Transverse colon (tissue), 4 donors: ENCODE data around the gene VAC14.

Experiments used
- POLR2A ChIP-seq: fragments of 450-650 bp; IDR thresholded peaks from one replicate; pipeline ENCODE4 v1.6.1; 2016; ENCODE audit warnings: antibody characterized with exemption, mild to moderate bottlenecking, moderate library complexity
- POLR2AphosphoS5 ChIP-seq, 3 donors: sonication (generic); formaldehyde crosslinking; IDR thresholded peaks; one replicate each; pipeline ENCODE4 v1.6.1; 2016; ENCODE audit warnings: antibody characterized with exemption in 3 of 3
- TF ChIP-seq, protein P1 (sequence below), 5 experiments: fragments of 200-600 bp in 3 of 5; fragments of 450-650 bp in 2 of 5; sonication (generic) in 3 of 5; IDR thresholded peaks; 1 replicate in 2 of 5; 2 replicates in 3 of 5; pipeline ENCODE4 v1.5.1; 2016 to 2017; ENCODE audit warnings: antibody characterized with exemption in 5 of 5, inconsistent platforms in 3 of 5, mild to moderate bottlenecking in 2 of 5, moderate library complexity in 1 of 5

DNA sequence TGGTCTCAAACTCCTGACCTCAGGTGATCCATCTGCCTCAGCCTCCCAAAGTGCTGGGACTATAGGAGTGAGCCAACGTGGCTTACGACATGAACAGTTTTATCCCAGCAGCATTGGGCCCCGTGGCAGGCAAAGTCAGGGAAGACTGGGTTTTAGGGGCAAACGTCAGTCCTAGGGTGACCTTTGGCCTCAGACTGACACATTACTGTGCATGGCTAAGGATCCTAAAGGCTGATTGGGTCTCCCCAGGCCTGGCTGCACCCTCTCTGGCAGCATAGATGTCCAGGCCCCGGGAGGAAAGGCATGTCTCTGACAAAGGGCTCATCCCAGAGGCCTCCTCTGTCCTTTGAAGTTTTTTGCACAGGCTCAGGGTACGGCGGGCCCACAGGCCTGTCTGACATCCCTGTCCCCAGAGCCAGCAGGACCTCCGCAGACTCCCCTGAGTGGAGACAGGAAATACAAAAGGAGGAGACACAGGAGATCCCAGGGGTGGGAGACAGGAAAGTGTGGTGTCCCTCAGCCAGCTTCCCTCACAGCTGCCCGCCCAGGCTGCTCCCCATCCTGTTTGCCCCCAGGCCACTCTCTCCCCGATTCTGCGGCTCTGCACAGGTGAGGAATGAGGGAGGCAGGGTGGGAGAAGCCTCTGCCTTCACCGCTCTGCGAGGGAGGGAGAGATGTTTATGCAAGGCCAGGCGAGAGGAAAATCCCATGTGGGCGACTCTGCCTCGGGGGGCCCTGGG lies 60.6 kb downstream of the VAC14 start:
- no peak for TF ChIP-seq POLR2AphosphoS5 (IDR thresholded peaks at IDR 0.05)
- TF ChIP-seq POLR2A, result no peak
- TF ChIP-seq, protein P1, sequence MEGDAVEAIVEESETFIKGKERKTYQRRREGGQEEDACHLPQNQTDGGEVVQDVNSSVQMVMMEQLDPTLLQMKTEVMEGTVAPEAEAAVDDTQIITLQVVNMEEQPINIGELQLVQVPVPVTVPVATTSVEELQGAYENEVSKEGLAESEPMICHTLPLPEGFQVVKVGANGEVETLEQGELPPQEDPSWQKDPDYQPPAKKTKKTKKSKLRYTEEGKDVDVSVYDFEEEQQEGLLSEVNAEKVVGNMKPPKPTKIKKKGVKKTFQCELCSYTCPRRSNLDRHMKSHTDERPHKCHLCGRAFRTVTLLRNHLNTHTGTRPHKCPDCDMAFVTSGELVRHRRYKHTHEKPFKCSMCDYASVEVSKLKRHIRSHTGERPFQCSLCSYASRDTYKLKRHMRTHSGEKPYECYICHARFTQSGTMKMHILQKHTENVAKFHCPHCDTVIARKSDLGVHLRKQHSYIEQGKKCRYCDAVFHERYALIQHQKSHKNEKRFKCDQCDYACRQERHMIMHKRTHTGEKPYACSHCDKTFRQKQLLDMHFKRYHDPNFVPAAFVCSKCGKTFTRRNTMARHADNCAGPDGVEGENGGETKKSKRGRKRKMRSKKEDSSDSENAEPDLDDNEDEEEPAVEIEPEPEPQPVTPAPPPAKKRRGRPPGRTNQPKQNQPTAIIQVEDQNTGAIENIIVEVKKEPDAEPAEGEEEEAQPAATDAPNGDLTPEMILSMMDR (IDR thresholded peaks at IDR 0.05), result no peak
